DOHH2 (cell line): ENCODE results near the gene NLGN4X.

Experiments used
- H3F3A ChIP-seq: fragments of 200-600 bp; sonication (generic), shearing (Covaris generic); 2 replicates; pipeline ENCODE4 v1.6.0; 2016; ENCODE audit warnings: antibody characterized with exemption, mild to moderate bottlenecking; ENCODE audit not compliant: control insufficient read depth, insufficient read depth
- H3K27ac ChIP-seq: fragments of 200-600 bp; sonication (generic); 2 replicates; pipeline ENCODE4 v1.5.1; 2014; ENCODE audit warnings: low read depth, mild to moderate bottlenecking, low read length, moderate library complexity
- H3K27me3 ChIP-seq: fragments of 200-600 bp; sonication (generic); 2 replicates; pipeline ENCODE4 v1.6.1; 2014; ENCODE audit warnings: mild to moderate bottlenecking, low read length, mixed read lengths; ENCODE audit not compliant: control insufficient read depth
- H3K36me3 ChIP-seq: fragments of 200-600 bp; sonication (generic); 2 replicates; pipeline ENCODE4 v1.6.1; 2014; ENCODE audit warnings: mild to moderate bottlenecking, low read length, moderate library complexity, mixed read lengths; ENCODE audit not compliant: control insufficient read depth
- H3K4me1 ChIP-seq: fragments of 200-600 bp; sonication (generic); 2 replicates; pipeline ENCODE4 v1.6.1; 2014; ENCODE audit warnings: mild to moderate bottlenecking, low read length, mixed read lengths; ENCODE audit not compliant: control insufficient read depth
- H3K4me2 ChIP-seq: fragments of 200-600 bp; sonication (generic); 2 replicates; pipeline ENCODE4 v1.6.0; 2014; ENCODE audit warnings: mild to moderate bottlenecking, low read length, moderate library complexity
- H3K4me3 ChIP-seq: fragments of 200-600 bp; sonication (generic); 2 replicates; pipeline ENCODE4 v1.5.1; 2014; ENCODE audit warnings: mild to moderate bottlenecking, low read length, mixed read lengths
- H3K79me2 ChIP-seq: fragments of 200-600 bp; sonication (generic); 2 replicates; pipeline ENCODE4 v1.6.1; 2014; ENCODE audit warnings: mild to moderate bottlenecking, low read length, mixed read lengths; ENCODE audit not compliant: control insufficient read depth
- H3K9me2 ChIP-seq: fragments of 200-600 bp; sonication (generic); replicated peaks from 2 replicates; pipeline ENCODE4 v1.6.1; 2014; ENCODE audit warnings: mild to moderate bottlenecking, low read length, mixed read lengths; ENCODE audit not compliant: control insufficient read depth
- H3K9me3 ChIP-seq: fragments of 200-600 bp; sonication (generic); 2 replicates; pipeline ENCODE4 v1.6.1; 2014; ENCODE audit warnings: antibody characterized with exemption, low read length, mixed read lengths; ENCODE audit not compliant: control insufficient read depth, insufficient read depth
- H4K20me1 ChIP-seq: fragments of 200-600 bp; sonication (generic); 2 replicates; pipeline ENCODE4 v1.6.0; 2014; ENCODE audit warnings: low read depth, mild to moderate bottlenecking, antibody characterized with exemption, low read length, moderate library complexity; ENCODE audit not compliant: control insufficient read depth, insufficient read depth
- CTCF ChIP-seq: fragments of 200-600 bp; sonication (generic); IDR thresholded peaks from one replicate; pipeline ENCODE4 v1.5.1; 2014; ENCODE audit warnings: antibody characterized with exemption, mild to moderate bottlenecking, low read depth, low read length; ENCODE audit not compliant: poor library complexity, severe bottlenecking
- EZH2phosphoT487 ChIP-seq: fragments of 200-600 bp; sonication (generic); IDR thresholded peaks from 2 replicates; pipeline ENCODE4 v1.6.1; 2017; ENCODE audit warnings: borderline replicate concordance, mild to moderate bottlenecking, antibody characterized with exemption, low read length, moderate library complexity, mixed read lengths

Gene NLGN4X

DNA sequence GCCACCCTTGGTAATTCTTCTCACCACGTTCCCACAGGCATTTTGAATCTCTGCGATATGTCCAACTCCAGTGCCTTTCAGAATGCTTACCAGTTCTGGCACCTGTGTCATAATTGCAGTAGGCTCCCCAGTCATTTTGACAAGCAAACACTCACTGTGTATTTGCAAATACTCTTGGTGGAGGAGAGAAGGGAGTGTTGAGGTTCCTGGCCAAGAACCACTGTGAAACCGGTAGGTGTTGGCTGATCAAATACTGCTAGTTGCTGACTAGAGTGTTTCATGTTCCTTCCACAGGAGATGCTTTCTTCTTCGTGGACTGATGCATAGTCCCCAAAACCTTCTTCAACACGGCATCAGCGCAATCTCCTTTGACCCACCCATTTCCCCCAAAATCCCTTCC is 16.0 kb upstream of the NLGN4X start:
- H3K4me2 ChIP-seq = no peak overlapping the region
- H3K4me1 ChIP-seq = no peaks in the 10 kb centered on the region
- H3K27me3 ChIP-seq = no peaks in the 10 kb centered on the region
- H3K9me3 ChIP-seq = no peaks in the 10 kb centered on the region
- no peak overlapping the region for H3K4me3 ChIP-seq
- no peak for TF ChIP-seq CTCF
- TF ChIP-seq EZH2phosphoT487 = no peak
- H3K36me3 ChIP-seq = no peaks in the 10 kb centered on the region
- no peaks in the 10 kb centered on the region for H3K79me2 ChIP-seq
- no peaks in the 10 kb centered on the region for H3F3A ChIP-seq
- H4K20me1 ChIP-seq = no peaks in the 10 kb centered on the region
- no peak overlapping the region for H3K27ac ChIP-seq
- no peaks in the 10 kb centered on the region for H3K9me2 ChIP-seq

GRCh38 chrX:6238576-6238975 is 9.9 kb upstream of the NLGN4X start:
- Histone ChIP-seq H3K27me3 (no peaks in the 10 kb centered on the region), H3K9me3 (no peaks in the 10 kb centered on the region)
- TF ChIP-seq EZH2phosphoT487 (no peak), CTCF (no peak)

DNA sequence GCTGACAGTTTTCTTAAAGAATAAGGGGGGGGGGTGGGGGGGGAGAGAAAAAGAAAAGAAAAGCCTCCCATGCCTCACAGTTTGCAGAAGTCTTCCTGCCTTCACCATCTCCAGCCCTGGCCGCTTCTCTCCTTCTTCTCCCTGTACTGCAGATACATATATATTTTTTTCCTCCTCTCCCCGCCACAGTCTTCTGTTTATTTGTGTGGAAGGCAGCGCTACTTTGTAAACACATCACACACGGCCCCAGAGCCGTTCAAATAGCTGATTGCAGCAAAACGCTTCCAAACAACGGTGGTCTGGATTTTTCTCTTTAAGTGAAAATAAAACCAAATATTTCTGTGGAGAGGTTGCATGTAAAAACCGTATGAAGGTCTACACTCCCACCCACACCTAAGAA is 732 bp downstream of the NLGN4X start:
- Histone ChIP-seq H3K79me2 (no peaks in the 10 kb centered on the region), H3K9me3 (no peaks in the 10 kb centered on the region), H3K4me1 (no peaks in the 10 kb centered on the region), H3K4me3 (no peak overlapping the region), H3K27me3 (0 out of 2 replicates have a peak, but pooled peaks cover 3% of the 10 kb centered on the region), H3K36me3 (no peaks in the 10 kb centered on the region), H3K9me2 (no peaks in the 10 kb centered on the region), H3F3A (no peaks in the 10 kb centered on the region), H4K20me1 (no peaks in the 10 kb centered on the region), H3K27ac (no peak overlapping the region), H3K4me2 (no peak overlapping the region)
- no peak for TF ChIP-seq CTCF
- TF ChIP-seq EZH2phosphoT487 = no peak

More at GRCh38 chrX:6238576-6238975, 9.9 kb upstream of the NLGN4X start:
- no peak overlapping the region for H3K4me3 ChIP-seq
- H4K20me1 ChIP-seq = no peaks in the 10 kb centered on the region
- H3K79me2 ChIP-seq = no peaks in the 10 kb centered on the region
- H3K4me1 ChIP-seq = no peaks in the 10 kb centered on the region
- H3K36me3 ChIP-seq = no peaks in the 10 kb centered on the region
- no peaks in the 10 kb centered on the region for H3K9me2 ChIP-seq
- no peaks in the 10 kb centered on the region for H3F3A ChIP-seq
- no peak overlapping the region for H3K27ac ChIP-seq
- no peak overlapping the region for H3K4me2 ChIP-seq

GRCh38 chrX:6227453-6227835 is 1.2 kb downstream of the NLGN4X start:
- no peaks in the 10 kb centered on the region for H4K20me1 ChIP-seq
- H3K9me3 ChIP-seq = no peaks in the 10 kb centered on the region
- no peaks in the 10 kb centered on the region for H3K79me2 ChIP-seq
- H3K4me1 ChIP-seq = no peaks in the 10 kb centered on the region
- no peaks in the 10 kb centered on the region for H3F3A ChIP-seq
- no peak overlapping the region for H3K4me3 ChIP-seq
- no peaks in the 10 kb centered on the region for H3K36me3 ChIP-seq
- no peak for TF ChIP-seq EZH2phosphoT487
- no peak for TF ChIP-seq CTCF
- H3K27ac ChIP-seq = no peak overlapping the region
- 0 out of 2 replicates have a peak, but pooled peaks cover 3% of the 10 kb centered on the region for H3K27me3 ChIP-seq
- H3K4me2 ChIP-seq = no peak overlapping the region
- no peaks in the 10 kb centered on the region for H3K9me2 ChIP-seq
